GM12878 (cell line): ENCODE results near the gene YEATS4. TPM values are rescaled to one million over a fixed set of nuclear protein-coding genes. Genes with fewer than 3 reads are reported as not detected.

Source experiments
- ATAC-seq: fragments of 200-7000 bp; cut with Tn5 transposase; 3 replicates; pipeline ENCODE4 v1.9.1; 2020; ENCODE audit warnings: mild to moderate bottlenecking, moderate library complexity
- BruUV-seq: library from RNA; stranded (reverse); fragments of 400-500 nt; replicated peaks from 2 replicates; lab custom pipeline; 2021; lab: Mats Ljungman, UMichigan
- CTCF ChIA-PET: fragments of 300-600 bp; sonication (Branson Sonifier 250); formaldehyde crosslinking; extraction: SDS; loops from one replicate; lab custom pipeline; 2021; ENCODE audit warnings: inconsistent platforms; lab: Yijun Ruan, JAX
- POLR2A ChIA-PET: fragments of 350-600 bp; formaldehyde crosslinking; extraction: SDS; loops from one replicate; lab custom pipeline; 2021; ENCODE audit warnings: inconsistent platforms; lab: Charles Lee
- RAD21 ChIA-PET: fragments of 300-600 bp; sonication (Branson Sonifier 250); formaldehyde crosslinking; loops from one replicate; lab custom pipeline; 2023; ENCODE audit warnings: antibody characterized with exemption; ENCODE audit not compliant: unreplicated experiment; lab: Charles Lee
- SMC1A ChIA-PET: fragments of 300-600 bp; sonication (Branson Sonifier 250); formaldehyde crosslinking; loops from one replicate; lab custom pipeline; 2023; ENCODE audit not compliant: unreplicated experiment, uncharacterized antibody; lab: Charles Lee
- DNase-seq: peaks from one replicate; pipeline ENCODE4 v3.0.0-alpha.2; 2011; ENCODE audit warnings: low read depth, low spot score
- FAIRE-seq: peaks from 3 replicates; lab custom pipeline; 2011; peaks lifted over from hg19 to GRCh38; lab: Jason Lieb, UNC
- H2AFZ ChIP-seq: 2 replicates; pipeline ENCODE4 v1.6.0; 2011; ENCODE audit warnings: low read depth, low read length, control low read depth; ENCODE audit not compliant: control insufficient read depth
- H3K27ac ChIP-seq: 2 replicates; pipeline ENCODE4 v1.5.1; 2011; ENCODE audit warnings: control low read depth; ENCODE audit not compliant: control insufficient read depth, insufficient read depth
- H3K27me3 ChIP-seq, 2 experiments: replicated peaks in 1 of 2; 2 replicates each; pipeline versions ENCODE4 v1.6.0 to v1.6.1; 2011; ENCODE audit warnings: low read length in 1 of 2; ENCODE audit not compliant: control insufficient read depth in 2 of 2, insufficient read depth in 2 of 2
- H3K36me3 ChIP-seq, 2 experiments: 2 replicates each; pipeline ENCODE4 v1.5.1; 2011; ENCODE audit warnings: low read length in 1 of 2; ENCODE audit not compliant: control insufficient read depth in 2 of 2, insufficient read depth in 2 of 2
- H3K4me1 ChIP-seq: 2 replicates; pipeline ENCODE4 v1.6.1; 2011; ENCODE audit warnings: mild to moderate bottlenecking, low read length, moderate library complexity, mixed read lengths; ENCODE audit not compliant: control insufficient read depth, insufficient read depth
- H3K4me2 ChIP-seq: 2 replicates; pipeline ENCODE4 v1.6.0; 2011; ENCODE audit warnings: control low read depth; ENCODE audit not compliant: control insufficient read depth, insufficient read depth
- H3K4me3 ChIP-seq: fragments of 200-600 bp; sonication (generic); 2 replicates; pipeline ENCODE4 v1.5.1; 2016
- H3K79me2 ChIP-seq: 2 replicates; pipeline ENCODE4 v1.6.0; 2011; ENCODE audit warnings: low read length; ENCODE audit not compliant: control insufficient read depth, insufficient read depth
- H3K9ac ChIP-seq: 2 replicates; pipeline ENCODE4 v1.8.0; 2011; ENCODE audit warnings: low read length, control low read depth, mixed read lengths; ENCODE audit not compliant: control insufficient read depth, insufficient read depth
- H3K9me3 ChIP-seq: replicated peaks from 3 replicates; pipeline ENCODE4 v1.5.1; 2011; ENCODE audit warnings: mild to moderate bottlenecking, low read length; ENCODE audit not compliant: control insufficient read depth, insufficient read depth
- H4K20me1 ChIP-seq: 2 replicates; pipeline ENCODE4 v1.6.0; 2011; ENCODE audit not compliant: control insufficient read depth, insufficient read depth
- CBX5 ChIP-seq: sonication (generic); IDR thresholded peaks from 2 replicates; pipeline ENCODE4 v1.6.1; 2016; ENCODE audit warnings: low read depth, moderate library complexity, mild to moderate bottlenecking, inconsistent platforms
- CEBPZ ChIP-seq: fragments of 150-350 bp; IDR thresholded peaks from 2 replicates; pipeline ENCODE4 v1.6.1; 2016; ENCODE audit warnings: low read depth, low read length
- CUX1 ChIP-seq: IDR thresholded peaks from 2 replicates; pipeline ENCODE4 v1.6.1; 2012; ENCODE audit warnings: improper control_type of control experiment, low read depth, low read length; ENCODE audit not compliant: insufficient replicate concordance
- KDM1A ChIP-seq: fragments of 200-600 bp; sonication (generic); IDR thresholded peaks from 2 replicates; pipeline ENCODE4 v1.6.1; 2016; ENCODE audit warnings: borderline replicate concordance
- NR2C1 ChIP-seq: fragments of 450-650 bp; IDR thresholded peaks from 2 replicates; pipeline ENCODE4 v1.6.1; 2017; ENCODE audit warnings: antibody characterized with exemption, mild to moderate bottlenecking, moderate library complexity
- PBX3 ChIP-seq: IDR thresholded peaks from 2 replicates; pipeline ENCODE4 v1.6.1; 2011; ENCODE audit warnings: mild to moderate bottlenecking, low read depth, low read length, moderate library complexity; ENCODE audit not compliant: insufficient replicate concordance
- SREBF1 ChIP-seq: IDR thresholded peaks from 2 replicates; pipeline ENCODE4 v1.6.1; 2012; ENCODE audit warnings: mild to moderate bottlenecking, low read length
- TAF1 ChIP-seq: IDR thresholded peaks from 2 replicates; pipeline ENCODE4 v1.6.1; 2011; ENCODE audit warnings: mild to moderate bottlenecking, low read depth, low read length, borderline replicate concordance
- TCF3 ChIP-seq: IDR thresholded peaks from 2 replicates; pipeline ENCODE4 v1.6.1; 2012; ENCODE audit warnings: low read depth, mild to moderate bottlenecking, low read length, borderline replicate concordance; ENCODE audit not compliant: insufficient read depth
- ZBTB4 ChIP-seq: fragments of 450-650 bp; formaldehyde crosslinking; IDR thresholded peaks from 2 replicates; pipeline ENCODE4 v1.4.0; 2022; ENCODE audit warnings: mild to moderate bottlenecking, moderate library complexity
- WGBS: methylation state at CpG from one replicate; pipeline ENCODE4 v1.1.6; 2016; ENCODE audit warnings: low lambda C conversion rate; ENCODE audit not compliant: insufficient replicate concordance, insufficient coverage; ENCODE audit errors: missing lambda C conversion rate; 5-methylcytosine and 5-hydroxymethylcytosine counted together
- in situ Hi-C: fragments of 300-500 bp; cut with MboI; formaldehyde crosslinking; loops from 9 replicates; pipeline ENCODE4 v1.14.3; 2018; ENCODE audit warnings: mixed read lengths
- intact Hi-C: fragments of 100-400 bp; cut with micrococcal nuclease; formaldehyde crosslinking; loops from one replicate; pipeline ENCODE4 v1.14.2; 2022; ENCODE audit not compliant: unreplicated experiment
- polyA plus RNA-seq, 11 experiments: library from polyadenylated mRNA; depleted of rRNA in 4 of 11; unstranded in 6 of 11; stranded (reverse) in 5 of 11; fragments of >200 nt; fragmentation: Nextera tagmentation in 4 of 11; fragmentation: Illumina TruSeq in 1 of 11; extraction: Ambion mirVana in 4 of 11; extraction: Trizol in 1 of 11; gene quantifications; 1 replicate in 1 of 11; 2 replicates in 10 of 11; pipeline versions ENCODE4 v1.2.1 to v1.2.3, GENCODE V29; 2011 to 2016; ENCODE audit warnings: inconsistent platforms in 2 of 11, missing spikeins in 2 of 11, low read depth in 1 of 11
- total RNA-seq, 4 experiments: library from RNA; depleted of rRNA in 3 of 4; stranded (reverse); fragments of >200 nt in 3 of 4; fragmentation: Illumina TruSeq in 1 of 4; extraction: Trizol in 1 of 4; gene quantifications; 2 replicates each; pipeline versions ENCODE4 v1.2.1 to v1.2.3, GENCODE V29; 2013 to 2021

The YEATS4 gene
- total and polyA plus RNA-seq, 10 of the 15 experiments (the other 5 are each of a cell fraction or from before 2014, with no cell fraction given): 23.8 to 45.4 (median 36.8) TPM

GRCh38 chr12:69345077-69345476 is 14.5 kb upstream of the YEATS4 start:
- Histone ChIP-seq H3K4me3 (no peak overlapping the region), H3K27me3 (no peaks in the 10 kb centered on the region), H2AFZ (no peak overlapping the region), H4K20me1 (no peaks in the 10 kb centered on the region), H3K9ac (no peak overlapping the region), H3K79me2 (no peaks in the 10 kb centered on the region), H3K36me3 (no peaks in the 10 kb centered on the region), H3K9me3 (no peaks in the 10 kb centered on the region), H3K4me2 (no peak overlapping the region), H3K4me1 (no peaks in the 10 kb centered on the region), H3K27ac (no peak overlapping the region)
- ATAC-seq: no peak
- 45% methylated on average over 2 of the region's 2 CpGs for WGBS
- ChIA-PET POLR2A (no interaction called here), CTCF (no interaction called here), SMC1A (interaction anchor here (1.0 kb wide), 1 partner anchor 15 kb away, joined by 5 read pairs; no protein-coding TSS in a partner anchor), RAD21 (no interaction called here)
- BruUV-seq: no TSS peak
- no peak for DNase-seq
- in situ Hi-C loops (no loop called here), intact Hi-C loops (no loop called here)
- no peak for FAIRE-seq
- no peak for TF ChIP-seq TCF3
- no peak for TF ChIP-seq CEBPZ
- no peak for TF ChIP-seq SREBF1
- no peak for TF ChIP-seq CBX5
- TF ChIP-seq ZBTB4: no peak
- TF ChIP-seq PBX3: no peak
- no peak for TF ChIP-seq KDM1A
- no peak for TF ChIP-seq TAF1
- no peak for TF ChIP-seq NR2C1
- TF ChIP-seq CUX1: no peak
